Ovary (tissue), 9 donors: ENCODE data around the gene YARS1. TPM values are rescaled to one million over a fixed set of nuclear protein-coding genes. Genes with fewer than 3 reads are reported as not detected.
A peak's percentile ranks its signal among the peaks of the same experiment; 100 is the strongest.

Source experiments
- DNase-seq, 5 donors: peaks; one replicate each; pipeline ENCODE4 v3.0.0-alpha.2; 2019 to 2020
- H3K27ac ChIP-seq, 2 donors: fragments of 200-600 bp; one replicate each; pipeline versions ENCODE4 v1.5.1 to v1.8.0; 2019 to 2022
- H3K27me3 ChIP-seq: fragments of 200-600 bp; one replicate; pipeline ENCODE4 v1.8.0; 2022
- H3K36me3 ChIP-seq: fragments of 200-600 bp; sonication (generic); one replicate; pipeline ENCODE4 v1.5.1; 2019
- H3K4me1 ChIP-seq: one replicate; pipeline ENCODE4 v1.8.1; 2013; ENCODE audit warnings: mild to moderate bottlenecking, moderate library complexity; ENCODE audit not compliant: insufficient read depth
- H3K4me3 ChIP-seq: fragments of 200-600 bp; sonication (generic); one replicate; pipeline ENCODE4 v1.5.1; 2017
- H3K9me3 ChIP-seq, 2 donors: fragments of 200-600 bp in 1 of 2; sonication (generic) in 1 of 2; one replicate each; pipeline versions ENCODE4 v1.5.1 to v1.8.1; 2013 to 2019; ENCODE audit warnings: mild to moderate bottlenecking in 1 of 2, moderate library complexity in 1 of 2
- EP300 ChIP-seq: sonication (generic); formaldehyde crosslinking; IDR thresholded peaks from one replicate; pipeline ENCODE4 v1.6.1; 2017; ENCODE audit warnings: antibody characterized with exemption
- POLR2A ChIP-seq: fragments of 450-650 bp; IDR thresholded peaks from one replicate; pipeline ENCODE4 v1.6.1; 2017; ENCODE audit warnings: antibody characterized with exemption, mild to moderate bottlenecking, moderate library complexity
- WGBS, 3 donors: extraction: QIAGEN DNeasy Blood & Tissue Kit in 1 of 3; methylation state at CpG; one replicate each; pipeline versions ENCODE4 v1.1.5 to v1.1.7; 2013 to 2017; 5-methylcytosine and 5-hydroxymethylcytosine counted together
- intact Hi-C, 4 donors: fragments of 100-400 bp; cut with DNase I; formaldehyde crosslinking; loops; one replicate each; pipeline versions ENCODE4 v1.11.0 to v1.15.1; 2022 to 2023
- polyA plus RNA-seq, 2 donors: library from polyadenylated mRNA; stranded (reverse); fragments of 200-250 nt in 1 of 2; fragments of 350-450 nt in 1 of 2; fragmentation: Illumina TruSeq in 1 of 2; extraction: RNeasy Lipid Tissue Mini Kit (QIAGEN cat#74804) in 1 of 2; gene quantifications; one replicate each; pipeline ENCODE4 v1.2.3, GENCODE V29; 2013 to 2014
- total RNA-seq, 7 donors: library from RNA; depleted of rRNA in 2 of 7; stranded (reverse); fragments of >200 nt in 2 of 7; fragmentation: NEBNext Ultra II Directional in 3 of 7; extraction: Animal tissue kit (Norgen Biotek cat#: 25700) in 3 of 7; gene quantifications; one replicate each; pipeline versions ENCODE4 v1.1.0 to v1.2.4, GENCODE V29; 2016 to 2023
- TF ChIP-seq, protein P1 (sequence below), 3 donors: fragments of 450-650 bp in 2 of 3; fragments of 200-600 bp in 1 of 3; IDR thresholded peaks; one replicate each; pipeline versions ENCODE4 v1.5.1 to v1.8.0; 2016 to 2022; ENCODE audit warnings: antibody characterized with exemption in 3 of 3, mild to moderate bottlenecking in 1 of 3
- donor health status: DM: no; HTN: no; CAD: no; lungs with moderate emphysema.
- donor health status: DM: no; HTN: no; CAD: no.
- donor health status: Bipolar disorder and iron deficiency.
- donor health status: DM: yes; HTN: yes; CAD: no.
- donor health status: DM: no; HTN: no; CAD: no.
- donor health status: DM: yes; HTN: yes; CAD: no.

Gene YARS1
- total and polyA plus RNA-seq, 9 donors, result 19.8 to 272 (median 46.2) TPM

DNA sequence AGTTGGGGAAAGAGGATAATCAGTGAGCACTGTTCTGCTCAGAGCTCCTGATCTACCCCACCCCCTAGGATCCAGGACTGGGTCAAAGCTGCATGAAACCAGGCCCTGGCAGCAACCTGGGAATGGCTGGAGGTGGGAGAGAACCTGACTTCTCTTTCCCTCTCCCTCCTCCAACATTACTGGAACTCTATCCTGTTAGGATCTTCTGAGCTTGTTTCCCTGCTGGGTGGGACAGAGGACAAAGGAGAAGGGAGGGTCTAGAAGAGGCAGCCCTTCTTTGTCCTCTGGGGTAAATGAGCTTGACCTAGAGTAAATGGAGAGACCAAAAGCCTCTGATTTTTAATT is 42.7 kb downstream of the YARS1 start:
- DNase-seq, result peak in 1 of 5 donors; percentile 27
- no peaks in the 10 kb centered on the region for H3K9me3 ChIP-seq
- H3K36me3 ChIP-seq, result no peaks in the 10 kb centered on the region
- intact Hi-C loops, result loop anchor here (5.0 kb wide), 2 partner anchors 62 to 98 kb away; partner anchors contain the start of gene FNDC5 (in 1 of the 4)
- H3K27ac ChIP-seq, result no peak overlapping the region
- peaks cover 9% of the 10 kb centered on the region for H3K4me1 ChIP-seq
- H3K4me3 ChIP-seq, result no peak overlapping the region
- TF ChIP-seq, protein P1, sequence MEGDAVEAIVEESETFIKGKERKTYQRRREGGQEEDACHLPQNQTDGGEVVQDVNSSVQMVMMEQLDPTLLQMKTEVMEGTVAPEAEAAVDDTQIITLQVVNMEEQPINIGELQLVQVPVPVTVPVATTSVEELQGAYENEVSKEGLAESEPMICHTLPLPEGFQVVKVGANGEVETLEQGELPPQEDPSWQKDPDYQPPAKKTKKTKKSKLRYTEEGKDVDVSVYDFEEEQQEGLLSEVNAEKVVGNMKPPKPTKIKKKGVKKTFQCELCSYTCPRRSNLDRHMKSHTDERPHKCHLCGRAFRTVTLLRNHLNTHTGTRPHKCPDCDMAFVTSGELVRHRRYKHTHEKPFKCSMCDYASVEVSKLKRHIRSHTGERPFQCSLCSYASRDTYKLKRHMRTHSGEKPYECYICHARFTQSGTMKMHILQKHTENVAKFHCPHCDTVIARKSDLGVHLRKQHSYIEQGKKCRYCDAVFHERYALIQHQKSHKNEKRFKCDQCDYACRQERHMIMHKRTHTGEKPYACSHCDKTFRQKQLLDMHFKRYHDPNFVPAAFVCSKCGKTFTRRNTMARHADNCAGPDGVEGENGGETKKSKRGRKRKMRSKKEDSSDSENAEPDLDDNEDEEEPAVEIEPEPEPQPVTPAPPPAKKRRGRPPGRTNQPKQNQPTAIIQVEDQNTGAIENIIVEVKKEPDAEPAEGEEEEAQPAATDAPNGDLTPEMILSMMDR (IDR thresholded peaks at IDR 0.05), result no peak
- TF ChIP-seq EP300 (no peak), POLR2A (no peak)
- no peaks in the 10 kb centered on the region for H3K27me3 ChIP-seq

DNA sequence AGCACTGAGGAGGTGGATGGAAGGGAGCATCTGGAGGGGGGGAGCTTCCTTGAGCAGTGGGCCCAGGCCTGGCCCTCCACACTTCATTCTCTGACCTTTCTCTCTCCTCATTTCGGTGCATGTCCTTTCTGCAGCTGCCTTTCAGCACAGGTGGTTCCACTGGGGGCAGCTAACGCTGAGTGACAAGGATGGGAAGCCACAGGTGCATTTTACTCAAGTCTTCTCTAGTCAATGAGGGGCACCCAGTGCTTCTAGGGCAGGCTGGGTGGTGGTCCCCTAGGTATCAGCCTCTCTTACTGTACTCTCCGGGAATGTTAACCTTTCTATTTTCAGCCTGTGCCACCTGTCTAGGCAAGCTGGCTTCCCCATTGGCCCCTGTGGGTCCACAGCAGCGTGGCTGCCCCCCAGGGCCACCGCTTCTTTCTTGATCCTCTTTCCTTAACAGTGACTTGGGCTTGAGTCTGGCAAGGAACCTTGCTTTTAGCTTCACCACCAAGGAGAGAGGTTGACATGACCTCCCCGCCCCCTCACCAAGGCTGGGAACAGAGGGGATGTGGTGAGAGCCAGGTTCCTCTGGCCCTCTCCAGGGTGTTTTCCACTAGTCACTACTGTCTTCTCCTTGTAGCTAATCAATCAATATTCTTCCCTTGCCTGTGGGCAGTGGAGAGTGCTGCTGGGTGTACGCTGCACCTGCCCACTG is 43.2 kb downstream of the YARS1 start:
- Histone ChIP-seq H3K9me3 (no peaks in the 10 kb centered on the region), H3K4me1 (peaks cover 9% of the 10 kb centered on the region), H3K27me3 (no peaks in the 10 kb centered on the region), H3K27ac (peak overlapping the region in 1 of 2 donors; percentile 8), H3K4me3 (no peak overlapping the region), H3K36me3 (no peaks in the 10 kb centered on the region)
- TF ChIP-seq EP300 (no peak), POLR2A (no peak)
- TF ChIP-seq, protein P1 (IDR thresholded peaks at IDR 0.05), result no peak
- peak in 1 of 5 donors; percentile 38 for DNase-seq
- WGBS, 3 donors, result 60 to 74% (median 70%) methylated on average over 7 of the region's 7 CpGs
- intact Hi-C loops, result loop anchor here (2.0 to 5.0 kb wide), 3 partner anchors 61 to 98 kb away; partner anchors contain the start of gene FNDC5 (in 1 of the 4)

DNA sequence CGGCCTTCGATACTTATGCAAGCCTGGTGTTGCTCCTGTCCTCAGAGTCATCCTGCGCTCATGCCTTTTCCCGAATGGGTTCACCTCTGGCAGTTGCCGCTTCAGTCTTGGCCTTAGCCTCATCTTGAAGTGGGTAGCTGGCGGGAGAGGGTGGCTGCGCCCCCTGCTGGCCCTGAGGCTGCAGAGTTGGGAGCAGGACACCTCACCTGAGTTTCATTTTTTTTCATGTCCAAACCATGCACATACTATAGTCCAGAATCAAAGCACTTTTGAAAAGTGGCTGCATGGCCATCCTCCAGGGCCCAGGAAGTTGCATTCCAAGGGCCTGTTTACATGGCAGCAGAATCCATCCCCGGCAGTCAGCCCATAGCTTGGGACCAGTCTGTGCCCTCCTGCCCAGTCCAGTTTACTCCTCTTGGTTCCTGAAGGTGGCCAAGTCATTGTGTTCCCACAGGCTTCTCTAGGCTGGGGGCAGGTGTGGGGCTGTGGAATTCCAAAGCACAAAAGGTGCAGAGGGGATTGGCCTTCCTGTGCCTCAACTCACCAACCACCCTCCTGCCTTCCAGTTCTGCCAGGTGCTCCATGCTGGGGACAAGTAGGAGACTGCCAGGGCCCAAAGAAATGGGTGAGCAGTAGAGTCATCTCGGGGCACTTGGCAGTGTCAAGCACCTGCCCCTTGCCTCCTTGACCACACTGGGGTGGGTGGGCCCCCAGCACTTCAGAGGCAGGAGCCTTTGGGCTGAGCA is 44.0 kb downstream of the YARS1 start:
- TF ChIP-seq, protein P1 (IDR thresholded peaks at IDR 0.05), result peak; percentile 79 to 92 (median 91)
- no peak for TF ChIP-seq EP300
- Histone ChIP-seq H3K9me3 (no peaks in the 10 kb centered on the region), H3K36me3 (no peaks in the 10 kb centered on the region), H3K4me3 (no peak overlapping the region), H3K27me3 (no peaks in the 10 kb centered on the region), H3K4me1 (peaks cover 9% of the 10 kb centered on the region), H3K27ac (peak overlapping the region in 1 of 2 donors; percentile 8)
- 21 to 26% (median 21%) methylated on average over 9 of the region's 9 CpGs for WGBS, 3 donors
- DNase-seq, result peak; percentile 81 to 90 (median 87)
- intact Hi-C loops, result loop anchor here (2.0 to 5.0 kb wide), 3 partner anchors 60 to 99 kb away; partner anchors contain the start of gene FNDC5 (in 1 of the 4)

DNA sequence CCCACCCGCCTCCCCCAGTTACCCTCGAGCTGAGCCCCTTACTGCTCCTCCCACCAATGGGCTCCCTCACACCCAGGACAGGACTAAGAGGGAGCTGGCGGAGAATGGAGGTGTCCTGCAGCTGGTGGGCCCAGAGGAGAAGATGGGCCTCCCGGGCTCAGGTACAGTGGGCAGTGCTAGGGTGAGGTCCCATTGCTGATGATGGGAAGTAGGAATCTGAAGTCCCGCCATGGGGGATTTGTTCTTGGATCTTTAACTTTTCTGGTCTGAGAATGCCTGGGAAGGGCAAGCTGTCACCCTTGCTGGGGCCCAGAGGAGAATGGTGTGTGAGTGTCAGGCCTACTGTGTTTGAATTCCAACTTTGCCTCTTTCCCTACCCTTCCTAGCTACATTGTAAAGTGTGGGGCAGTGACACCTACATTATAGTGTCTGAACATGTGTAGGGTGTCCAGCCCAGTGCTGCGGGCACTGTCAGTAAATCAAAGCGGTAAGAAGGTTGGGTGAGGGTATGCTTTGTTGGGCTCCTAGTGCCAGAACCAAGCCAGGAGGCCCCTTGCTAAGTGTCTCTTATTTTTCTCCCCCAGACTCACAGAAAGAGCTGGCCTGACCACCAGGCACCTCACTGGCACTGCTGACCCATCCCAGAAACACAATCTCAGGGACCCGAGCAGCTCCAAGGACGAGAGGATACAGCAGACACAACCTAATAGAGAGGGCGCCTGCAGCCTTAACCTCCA is 44.7 kb downstream of the YARS1 start:
- intact Hi-C loops, result loop anchor here (2.0 to 5.0 kb wide), 3 partner anchors 60 to 100 kb away; partner anchors contain the start of gene FNDC5 (in 1 of the 4)
- DNase-seq, result peak in 1 of 5 donors; percentile 21
- no peaks in the 10 kb centered on the region for H3K27me3 ChIP-seq
- 74 to 95% (median 76%) methylated on average over 8 to 10 of the region's 10 CpGs for WGBS, 3 donors
- no peak overlapping the region for H3K27ac ChIP-seq
- TF ChIP-seq, protein P1 (IDR thresholded peaks at IDR 0.05), result no peak
- no peak for TF ChIP-seq POLR2A
- no peak for TF ChIP-seq EP300
- no peaks in the 10 kb centered on the region for H3K9me3 ChIP-seq
- H3K4me1 ChIP-seq, result peaks cover 15% of the 10 kb centered on the region
- H3K36me3 ChIP-seq, result no peaks in the 10 kb centered on the region
- no peak overlapping the region for H3K4me3 ChIP-seq
